ENCODE results near the gene POLD2.
A peak's percentile ranks its signal among the peaks of the same experiment; 100 is the strongest.

The POLD2 gene

GRCh38 chr7:44080118-44080517 lies 43.2 kb downstream of the POLD2 start:
- Mint-ChIP-seq H3K27me3 (ENCODE audit: low read depth, poor library complexity) (peaks cover 13% of the 10 kb centered on the region), H3K27ac (no peak overlapping the region), H3K36me3 (ENCODE audit: low read depth) (peaks cover 40% of the 10 kb centered on the region), H3K4me3 (peak overlapping the region; percentile 23), H3K9me3 (no peaks in the 10 kb centered on the region), H3K4me1 (peaks cover 77% of the 10 kb centered on the region)
- TF ChIP-seq CTCF (IDR thresholded peaks at IDR 0.05), result no peak
- DNase-seq, result no peak

GRCh38 chr7:44079331-44080021 lies 43.9 kb downstream of the POLD2 start:
- no peak for TF ChIP-seq CTCF (IDR thresholded peaks at IDR 0.05)
- Mint-ChIP-seq H3K4me1 (peaks cover 73% of the 10 kb centered on the region), H3K27me3 (ENCODE audit: low read depth, poor library complexity) (peaks cover 9% of the 10 kb centered on the region), H3K4me3 (no peak overlapping the region), H3K36me3 (ENCODE audit: low read depth) (peaks cover 42% of the 10 kb centered on the region), H3K27ac (peak overlapping the region; percentile 99), H3K9me3 (no peaks in the 10 kb centered on the region)
- DNase-seq, result no peak

- peaks cover 64% of the 10 kb centered on the region for H3K4me1 Mint-ChIP-seq
Measured at GRCh38 chr7:44078521-44078920, 44.8 kb downstream of the POLD2 start.

GRCh38 chr7:44077681-44078091 lies 45.7 kb downstream of the POLD2 start:
- H3K4me1 Mint-ChIP-seq, result peaks cover 56% of the 10 kb centered on the region
- TF ChIP-seq CTCF (IDR thresholded peaks at IDR 0.05), result no peak
- peaks cover 46% of the 10 kb centered on the region for H3K36me3 Mint-ChIP-seq (ENCODE audit: low read depth)
- peak overlapping the region; percentile 67 for H3K4me3 Mint-ChIP-seq
- peak overlapping the region; percentile 99 for H3K27ac Mint-ChIP-seq
- H3K9me3 Mint-ChIP-seq, result no peaks in the 10 kb centered on the region
- H3K27me3 Mint-ChIP-seq (ENCODE audit: low read depth, poor library complexity), result peaks cover 3% of the 10 kb centered on the region
- DNase-seq, result no peak

More at GRCh38 chr7:44078521-44078920, 44.8 kb downstream of the POLD2 start:
- Mint-ChIP-seq H3K36me3 (ENCODE audit: low read depth) (peaks cover 42% of the 10 kb centered on the region), H3K9me3 (no peaks in the 10 kb centered on the region), H3K27me3 (ENCODE audit: low read depth, poor library complexity) (peaks cover 3% of the 10 kb centered on the region), H3K4me3 (peak overlapping the region; percentile 63), H3K27ac (peak overlapping the region; percentile 99)
- TF ChIP-seq CTCF (IDR thresholded peaks at IDR 0.05), result no peak
- DNase-seq, result peak; percentile 76

- Mint-ChIP-seq H3K27me3 (ENCODE audit: low read depth, poor library complexity) (peaks cover 3% of the 10 kb centered on the region), H3K4me1 (peaks cover 55% of the 10 kb centered on the region), H3K9me3 (no peaks in the 10 kb centered on the region), H3K27ac (peak overlapping the region; percentile 99), H3K4me3 (no peak overlapping the region), H3K36me3 (ENCODE audit: low read depth) (peaks cover 46% of the 10 kb centered on the region)
- DNase-seq, result no peak
- no peak for TF ChIP-seq CTCF (IDR thresholded peaks at IDR 0.05)
Measured at GRCh38 chr7:44077061-44077460, 46.3 kb downstream of the POLD2 start.

Measured in nephron progenitor cell (in vitro differentiated cells).